ENCODE measurements around the gene FAM228A.

Gene FAM228A

GRCh38 chr2:24208490-24208889, 33.6 kb downstream of the FAM228A start:
- no peak overlapping the region for H3K4me3 ChIP-seq (ENCODE audit: low read depth, low read length)
- no peak for TF ChIP-seq CTCF (IDR thresholded peaks at IDR 0.05; ENCODE audit: borderline replicate concordance, insufficient read depth, low read depth, low read length)

DNA sequence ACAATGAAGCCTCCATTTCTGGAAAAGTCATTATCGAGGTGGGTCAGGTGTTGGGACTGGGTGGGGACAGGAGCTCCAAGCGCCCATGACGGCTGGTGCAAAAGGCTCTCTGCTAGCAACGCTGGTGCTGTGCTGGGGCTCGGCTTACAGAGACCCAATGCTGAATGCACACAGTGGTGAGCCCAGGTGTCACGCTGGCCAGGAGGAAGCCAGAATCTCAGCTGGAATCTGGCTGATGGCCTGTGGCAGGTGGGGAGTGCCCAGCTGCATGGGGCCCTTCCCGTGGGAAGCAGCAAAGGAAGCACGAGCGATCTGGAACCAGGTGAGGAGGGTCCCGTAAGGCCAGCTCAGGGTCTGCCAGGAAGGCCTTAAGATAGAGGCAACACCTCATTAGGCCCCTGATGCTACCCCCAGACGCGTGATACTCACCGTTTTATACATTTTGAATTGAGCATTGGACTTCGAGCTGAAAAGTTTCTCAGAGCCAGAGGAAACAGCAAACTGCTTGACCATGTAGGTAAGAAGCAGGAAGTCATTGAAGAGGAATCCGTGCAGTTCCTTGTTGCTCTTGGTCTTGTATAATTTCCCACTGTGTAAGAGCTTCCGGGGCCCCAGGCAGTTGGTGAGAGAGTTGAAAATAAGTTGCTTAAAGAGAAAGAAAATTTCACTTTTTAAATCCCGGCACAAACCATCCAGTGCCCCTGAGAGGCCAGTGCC, 34.7 kb downstream of the FAM228A start:
- no peak for TF ChIP-seq CTCF (IDR thresholded peaks at IDR 0.05; ENCODE audit: borderline replicate concordance, insufficient read depth, low read depth, low read length)
- H3K4me3 ChIP-seq (ENCODE audit: low read depth, low read length): no peak overlapping the region

GRCh38 chr2:24210106-24210455, 35.2 kb downstream of the FAM228A start:
- no peak for TF ChIP-seq CTCF (IDR thresholded peaks at IDR 0.05; ENCODE audit: borderline replicate concordance, insufficient read depth, low read depth, low read length)
- H3K4me3 ChIP-seq (ENCODE audit: low read depth, low read length): no peak overlapping the region

DNA sequence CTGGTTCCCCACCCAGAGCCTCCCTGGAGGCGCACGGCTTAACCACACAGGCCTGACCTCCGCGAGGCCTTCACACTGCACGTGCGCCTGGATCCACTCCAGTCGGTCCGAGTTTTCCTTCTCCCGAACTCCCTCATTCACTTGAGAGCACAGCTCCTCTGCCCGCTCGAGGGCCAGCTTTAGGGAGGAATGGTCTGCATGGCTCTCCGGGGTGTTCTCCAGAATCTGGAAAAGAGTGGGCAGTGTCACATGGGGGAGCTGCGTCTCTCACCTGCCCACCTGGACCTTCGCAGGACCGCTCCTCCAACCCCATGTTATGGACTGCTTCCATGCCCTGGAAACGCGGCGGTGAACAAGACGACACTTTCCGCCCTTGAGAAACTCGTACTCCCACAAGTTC, 35.9 kb downstream of the FAM228A start:
- H3K4me3 ChIP-seq (ENCODE audit: low read depth, low read length): no peak overlapping the region
- TF ChIP-seq CTCF (IDR thresholded peaks at IDR 0.05; ENCODE audit: borderline replicate concordance, insufficient read depth, low read depth, low read length): no peak

DNA sequence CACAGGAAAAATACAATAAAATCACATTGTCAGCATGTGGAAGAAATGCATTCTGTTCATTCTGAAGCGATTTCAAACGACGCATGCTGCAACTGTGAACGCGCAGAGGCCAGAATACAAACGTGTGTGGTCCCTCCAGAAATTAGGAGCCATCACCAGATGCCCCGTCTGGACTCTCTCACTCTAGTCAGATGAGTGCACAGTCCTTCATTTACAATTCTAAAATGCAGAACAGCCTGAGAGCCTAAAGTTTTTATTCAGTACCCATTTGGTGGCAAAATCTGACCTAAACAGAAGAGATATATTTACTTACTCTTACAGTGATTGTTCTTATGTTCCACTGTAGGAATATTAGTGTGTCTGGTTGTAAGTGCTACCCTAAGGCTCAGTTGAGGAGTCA, 36.6 kb downstream of the FAM228A start:
- TF ChIP-seq CTCF (IDR thresholded peaks at IDR 0.05; ENCODE audit: borderline replicate concordance, insufficient read depth, low read depth, low read length): no peak
- H3K4me3 ChIP-seq (ENCODE audit: low read depth, low read length): no peak overlapping the region

DNA sequence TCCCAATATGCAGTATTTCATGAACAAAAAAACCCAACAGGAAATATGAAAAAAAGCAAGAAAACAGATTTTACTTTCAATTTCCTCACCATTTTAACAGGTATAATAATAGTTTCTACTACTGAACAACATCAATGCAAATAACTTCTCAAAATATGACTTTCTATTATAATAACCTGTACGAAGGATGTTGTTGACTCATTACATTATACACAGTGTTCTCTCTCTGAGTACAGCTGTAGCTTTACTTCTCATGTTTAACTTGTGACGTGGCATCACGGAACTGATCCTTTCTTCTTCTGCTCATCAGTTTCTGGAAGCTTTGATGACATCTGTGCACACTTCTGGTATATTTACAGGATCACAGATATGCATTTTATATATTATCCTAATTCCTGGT, 40.0 kb downstream of the FAM228A start:
- H3K4me3 ChIP-seq (ENCODE audit: low read depth, low read length): no peak overlapping the region
- no peak for TF ChIP-seq CTCF (IDR thresholded peaks at IDR 0.05; ENCODE audit: borderline replicate concordance, insufficient read depth, low read depth, low read length)

GRCh38 chr2:24220554-24221291, 45.9 kb downstream of the FAM228A start:
- TF ChIP-seq CTCF (IDR thresholded peaks at IDR 0.05; ENCODE audit: borderline replicate concordance, insufficient read depth, low read depth, low read length): no peak
- H3K4me3 ChIP-seq (ENCODE audit: low read depth, low read length): no peak overlapping the region
